Glutamatergic neuron (in vitro differentiated cells): ENCODE measurements around the gene GPATCH4. TPM values are rescaled to one million over a fixed set of nuclear protein-coding genes. Genes with fewer than 3 reads are reported as not detected.

ENCODE experiments used
- DNase-seq: peaks from one replicate; pipeline ENCODE4 v3.0.0; 2022
- H3K27ac Mint-ChIP-seq: one replicate; pipeline ENCODE4 v1.8.0; 2020; ENCODE audit warnings: mild to moderate bottlenecking, mixed read lengths, inconsistent platforms; ENCODE audit not compliant: unreplicated experiment
- H3K27me3 Mint-ChIP-seq: one replicate; pipeline ENCODE4 v1.8.0; 2020; ENCODE audit warnings: mild to moderate bottlenecking, moderate library complexity, mixed read lengths, inconsistent platforms; ENCODE audit not compliant: unreplicated experiment
- H3K36me3 Mint-ChIP-seq: one replicate; pipeline ENCODE4 v1.8.0; 2020; ENCODE audit warnings: mild to moderate bottlenecking, mixed read lengths, inconsistent platforms; ENCODE audit not compliant: unreplicated experiment
- H3K4me1 Mint-ChIP-seq: one replicate; pipeline ENCODE4 v1.8.0; 2020; ENCODE audit warnings: mild to moderate bottlenecking, low read depth, mixed read lengths, inconsistent platforms; ENCODE audit not compliant: unreplicated experiment
- H3K4me3 Mint-ChIP-seq: one replicate; pipeline ENCODE4 v1.8.0; 2020; ENCODE audit warnings: mild to moderate bottlenecking, mixed read lengths, inconsistent platforms; ENCODE audit not compliant: unreplicated experiment
- H3K9me3 Mint-ChIP-seq: one replicate; pipeline ENCODE4 v1.8.0; 2020; ENCODE audit warnings: mild to moderate bottlenecking, moderate library complexity, mixed read lengths, inconsistent platforms; ENCODE audit not compliant: unreplicated experiment
- CTCF ChIP-seq: fragments of 200-600 bp; sonication (generic); IDR thresholded peaks from one replicate; pipeline ENCODE4 v1.5.0; 2021; ENCODE audit not compliant: partially characterized antibody, unreplicated experiment
- total RNA-seq: library from RNA; stranded (reverse); fragmentation: NEBNext Ultra II Directional; extraction: Animal tissue kit (Norgen Biotek cat#: 25700); gene quantifications from one replicate; pipeline ENCODE4 v1.2.1, GENCODE V29; 2021; ENCODE audit not compliant: unreplicated experiment

Gene GPATCH4
- total RNA-seq, 1 donor from 2014 or later: 13.2 TPM

GRCh38 chr1:156623946-156624813, 22.9 kb upstream of the GPATCH4 start:
- Mint-ChIP-seq H3K4me1 (peaks cover 5% of the 10 kb centered on the region), H3K4me3 (peak overlapping the region; percentile 55), H3K36me3 (no peaks in the 10 kb centered on the region), H3K9me3 (peaks cover 7% of the 10 kb centered on the region), H3K27ac (no peak overlapping the region), H3K27me3 (peaks cover 28% of the 10 kb centered on the region)
- peak; percentile 76 for DNase-seq
- peak; percentile 34 for TF ChIP-seq CTCF

- Mint-ChIP-seq H3K27me3 (peaks cover 28% of the 10 kb centered on the region), H3K4me1 (peaks cover 8% of the 10 kb centered on the region), H3K9me3 (peaks cover 10% of the 10 kb centered on the region), H3K4me3 (no peak overlapping the region), H3K27ac (no peak overlapping the region), H3K36me3 (no peaks in the 10 kb centered on the region)
- DNase-seq: no peak
- TF ChIP-seq CTCF: no peak
Observed at GRCh38 chr1:156622581-156623297, 21.5 kb upstream of the GPATCH4 start.

DNA sequence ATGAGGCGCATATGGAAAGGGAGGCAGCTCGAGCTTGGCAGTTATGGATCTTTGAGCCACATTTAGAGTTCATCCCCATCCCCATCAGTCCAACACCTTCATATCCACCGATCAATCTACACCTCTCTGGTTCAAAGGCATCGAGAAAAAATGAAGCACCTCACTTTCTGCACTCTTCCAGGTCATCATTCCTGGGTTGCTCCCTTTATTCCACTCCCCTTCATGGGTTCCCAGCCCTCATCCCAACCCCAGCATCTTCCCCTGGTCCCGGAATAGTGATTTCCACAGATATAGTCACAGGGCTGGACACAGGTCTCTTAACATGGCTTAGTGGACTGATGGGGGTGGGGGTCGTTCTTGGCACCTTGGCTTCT, 18.3 kb upstream of the GPATCH4 start:
- Mint-ChIP-seq H3K27ac (no peak overlapping the region), H3K27me3 (peaks cover 21% of the 10 kb centered on the region), H3K36me3 (no peaks in the 10 kb centered on the region), H3K4me3 (no peak overlapping the region), H3K9me3 (peaks cover 10% of the 10 kb centered on the region), H3K4me1 (peaks cover 10% of the 10 kb centered on the region)
- TF ChIP-seq CTCF: no peak
- no peak for DNase-seq

DNA sequence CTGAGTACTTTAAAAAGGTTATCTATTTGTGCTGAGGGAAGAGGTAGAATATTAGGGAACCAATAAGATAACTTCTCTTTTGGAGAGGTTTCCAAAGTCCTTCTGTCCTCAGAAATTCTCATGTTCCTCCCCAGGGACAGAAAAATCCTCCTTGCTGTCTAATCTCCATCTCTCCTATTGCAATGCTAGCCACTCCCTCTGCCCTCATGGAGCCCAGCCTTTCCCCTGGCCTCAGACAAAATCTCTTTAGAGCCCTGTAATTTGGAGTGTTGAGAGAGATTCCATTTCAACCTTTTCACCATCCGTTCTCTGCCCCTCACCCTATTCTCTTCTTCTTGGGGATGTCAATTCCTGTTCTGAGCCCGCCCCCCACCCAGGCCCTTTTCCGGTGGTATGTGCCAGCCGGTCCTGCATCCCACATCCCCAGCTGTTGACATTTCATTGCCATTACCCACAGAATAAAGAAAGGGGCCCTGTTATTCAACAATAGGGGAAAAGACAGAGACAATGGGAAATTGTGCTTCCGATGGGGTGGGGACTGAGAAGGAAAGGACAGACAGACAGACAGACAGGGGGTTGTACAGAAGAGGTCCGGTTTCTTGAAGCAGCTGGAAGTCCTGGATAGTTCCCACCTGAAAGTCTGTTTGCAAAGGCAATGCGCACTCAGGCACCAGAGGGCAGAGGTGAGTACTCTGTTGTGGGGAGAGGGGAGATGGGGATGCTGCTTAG, 17.7 kb upstream of the GPATCH4 start, which contains the start of gene HAPLN2:
TSS of gene HAPLN2 (plus strand) at position 563 of the 729 bp plus-strand sequence. CDS start 4,076 bp downstream, outside the sequence.
- TF ChIP-seq CTCF: peak; percentile 15
- Mint-ChIP-seq H3K4me3 (no peak within 1 kb of the TSS), H3K27me3 (peaks cover 21% of the 10 kb centered on the region), H3K4me1 (peaks cover 10% of the 10 kb centered on the region), H3K27ac (no peak within 1 kb of the TSS), H3K9me3 (peaks cover 10% of the 10 kb centered on the region), H3K36me3 (no peaks in the 10 kb centered on the region)
- DNase-seq: peak; percentile 68
